Retinal pigment epithelial cell (primary cell): ENCODE data around the gene COA5.
A peak's percentile ranks its signal among the peaks of the same experiment; 100 is the strongest.

Experiments
- DNase-seq: peaks from one replicate; pipeline ENCODE4 v3.0.0-alpha.2; 2010; ENCODE audit warnings: low read depth
- H3K4me3 ChIP-seq: 2 replicates; pipeline ENCODE4 v1.5.1; 2011; ENCODE audit warnings: mild to moderate bottlenecking, low read length, control low read depth, moderate library complexity
- CTCF ChIP-seq: conservative IDR thresholded peaks from 2 replicates; pipeline ENCODE4 v1.5.1; 2011; ENCODE audit warnings: low read depth, low read length, control low read depth, inconsistent platforms

The COA5 gene

DNA sequence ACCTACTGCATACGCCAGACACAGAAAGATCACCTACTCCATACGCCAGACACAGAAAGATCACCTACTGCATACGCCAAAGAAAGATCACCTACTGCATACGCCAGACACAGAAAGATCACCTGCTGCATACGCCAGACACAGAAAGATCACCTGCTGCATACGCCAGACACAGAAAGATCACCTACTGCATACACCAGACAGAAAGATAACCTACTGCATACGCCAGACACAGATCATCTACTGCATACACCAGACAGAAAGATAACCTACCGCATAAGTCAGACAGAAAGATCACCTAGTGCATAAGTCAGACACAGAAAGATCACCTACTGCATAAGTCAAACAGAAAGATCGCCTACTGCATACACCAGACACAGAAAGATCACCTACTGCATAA lies 25.8 kb downstream of the COA5 start:
- TF ChIP-seq CTCF = no peak
- H3K4me3 ChIP-seq = no peak overlapping the region
- DNase-seq = no peak

DNA sequence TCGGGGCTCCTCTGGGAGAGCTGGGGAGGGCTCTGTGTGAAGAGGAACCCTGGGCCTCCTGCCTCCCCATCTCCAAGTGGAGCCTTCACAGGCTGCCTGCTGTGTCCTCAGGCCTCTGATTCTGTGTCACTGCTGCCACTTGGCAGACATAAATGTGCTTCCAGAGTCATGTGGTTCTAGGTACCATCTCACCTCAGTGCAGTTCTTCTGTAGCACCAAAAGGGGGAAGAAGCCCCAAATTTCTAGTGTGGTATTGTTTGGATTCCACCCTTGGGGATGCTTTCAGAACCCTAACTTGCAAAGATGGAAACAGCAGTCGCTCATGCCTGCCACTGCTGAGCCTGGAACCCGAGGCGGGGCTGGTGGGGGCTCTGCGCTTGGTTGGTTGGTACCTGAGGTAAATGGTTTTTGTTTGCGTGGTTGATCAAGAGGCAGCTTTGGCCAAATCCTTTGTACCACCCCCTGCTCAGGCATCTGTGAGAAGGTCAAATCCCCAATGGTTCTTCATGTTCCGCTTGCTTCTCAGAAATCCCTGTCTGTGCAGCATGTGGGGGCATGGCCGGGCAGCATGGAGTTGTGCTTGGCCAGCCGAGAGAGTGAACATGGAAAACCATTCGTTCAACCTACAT lies 27.5 kb downstream of the COA5 start:
- no peak for TF ChIP-seq CTCF
- DNase-seq = no peak
- no peak overlapping the region for H3K4me3 ChIP-seq

- TF ChIP-seq CTCF = no peak
- H3K4me3 ChIP-seq = no peak overlapping the region
- DNase-seq = no peak
These were observed 28.4 kb downstream of the COA5 start for GRCh38 chr2:98579926-98580325.

DNA sequence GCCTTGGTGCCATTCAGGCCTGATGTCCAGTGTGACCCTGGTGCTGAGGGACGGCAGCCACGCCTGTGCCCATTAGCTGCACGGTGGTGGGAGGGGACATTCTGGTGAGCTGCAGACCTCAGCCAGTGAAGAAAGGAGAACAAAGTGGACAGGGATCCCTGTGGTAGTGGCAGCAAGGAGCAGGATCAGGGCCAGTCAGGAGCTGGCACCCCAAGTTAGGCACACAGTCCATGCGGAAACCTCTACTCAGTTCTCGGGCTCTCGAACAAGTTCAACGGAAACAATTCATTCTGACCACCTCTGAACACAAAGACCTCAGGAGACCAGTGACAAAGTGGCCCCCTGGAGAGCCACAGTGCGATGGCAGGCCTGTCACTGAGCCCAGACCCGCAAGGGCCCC lies 30.1 kb downstream of the COA5 start:
- no peak overlapping the region for H3K4me3 ChIP-seq
- TF ChIP-seq CTCF = no peak
- DNase-seq = no peak

GRCh38 chr2:98577313-98577712 lies 31.0 kb downstream of the COA5 start:
- peak; percentile 20 for TF ChIP-seq CTCF
- H3K4me3 ChIP-seq = no peak overlapping the region
- DNase-seq = no peak

DNA sequence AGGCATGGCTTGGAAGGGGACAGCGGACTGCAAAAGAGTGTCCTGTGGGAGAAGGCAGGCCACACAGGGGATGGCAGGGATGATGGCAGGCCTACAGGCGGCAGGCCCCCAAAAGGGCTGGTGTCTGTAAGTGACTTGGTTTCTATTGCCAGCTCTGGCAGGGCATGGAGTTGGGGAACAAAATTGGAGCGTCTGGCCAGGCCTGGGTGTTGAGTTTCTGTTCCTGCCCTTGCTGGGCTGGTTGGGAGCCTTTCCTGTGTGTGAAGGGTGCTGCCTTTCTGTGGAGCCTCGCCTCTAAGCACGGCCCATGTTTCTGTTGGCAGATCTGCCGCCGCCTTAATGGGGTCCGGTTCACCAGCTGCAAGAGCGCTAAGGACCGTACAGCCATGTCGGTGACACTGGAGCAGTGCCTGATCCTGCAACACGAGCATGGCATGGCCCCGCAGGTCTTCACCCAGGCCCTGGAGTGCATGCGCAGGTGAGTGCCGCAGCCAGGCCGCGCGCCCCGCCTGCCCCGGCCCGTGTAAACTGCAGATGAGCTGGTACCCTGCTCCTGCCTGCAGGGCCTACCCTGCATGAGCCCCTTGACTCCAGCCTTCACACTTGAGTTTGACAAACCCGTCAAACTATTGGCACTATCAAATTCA lies 31.5 kb downstream of the COA5 start:
- no peak for TF ChIP-seq CTCF
- DNase-seq = no peak
- no peak overlapping the region for H3K4me3 ChIP-seq

DNA sequence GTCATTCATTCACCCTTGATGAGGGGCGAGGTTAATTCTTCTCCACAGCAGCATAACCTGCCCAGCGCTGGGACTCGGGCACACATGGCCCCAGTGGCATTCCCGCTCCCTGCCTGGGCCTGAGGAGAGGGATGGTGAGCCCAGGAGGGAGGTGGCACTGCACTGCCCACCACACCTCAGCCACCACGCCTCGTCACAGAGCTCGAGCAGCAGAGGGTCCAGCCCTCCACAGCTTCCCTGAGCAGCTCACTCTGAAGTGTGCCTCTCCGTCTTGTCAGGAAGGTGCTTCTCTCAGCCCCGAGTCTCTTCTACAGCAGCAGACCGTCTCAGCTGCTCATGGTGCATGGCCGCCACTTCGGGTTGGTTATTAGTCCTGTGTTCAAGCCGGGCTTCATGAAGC lies 34.9 kb downstream of the COA5 start:
- H3K4me3 ChIP-seq = no peak overlapping the region
- no peak for DNase-seq
- TF ChIP-seq CTCF = no peak
